ENCODE data around the gene PRTN3.

GRCh38 chr19:861141-861755 lies 20.4 kb downstream of the PRTN3 start:
- TF ChIP-seq RARB (CRISPR knock-in tag; IDR thresholded peaks at IDR 0.05) (no peak), ZNF70 (CRISPR knock-in tag; IDR thresholded peaks at IDR 0.05) (no peak), ZFP3 (CRISPR knock-in tag; IDR thresholded peaks at IDR 0.05) (no peak), TCF4 (CRISPR knock-in tag; IDR thresholded peaks at IDR 0.05; ENCODE audit: borderline replicate concordance) (no peak)
